Adrenal gland (tissue), 5 donors: ENCODE data around the gene PSPC1.

Source experiments
- CTCF ChIP-seq, 6 experiments: fragments of 450-650 bp in 4 of 6; fragments of 200-600 bp in 2 of 6; sonication (generic) in 1 of 6; IDR thresholded peaks; 1 replicate in 5 of 6; 2 replicates in 1 of 6; pipeline versions ENCODE4 v1.5.1 to v1.8.0; 2016 to 2021; ENCODE audit warnings: antibody characterized with exemption in 6 of 6, mild to moderate bottlenecking in 2 of 6, moderate library complexity in 1 of 6
- POLR2A ChIP-seq, 2 donors: fragments of 450-650 bp; IDR thresholded peaks; one replicate each; pipeline ENCODE4 v1.6.1; 2017; ENCODE audit warnings: antibody characterized with exemption in 2 of 2, mild to moderate bottlenecking in 2 of 2, moderate library complexity in 1 of 2
- donor health status: DM: no; HTN: no; CAD: no.

- TF ChIP-seq CTCF (IDR thresholded peaks at IDR 0.05) (no peak), POLR2A (IDR thresholded peaks at IDR 0.05) (no peak)
Observed at GRCh38 chr13:19674898-19675297, 107.8 kb downstream of the PSPC1 start.
